ENCODE data around the gene ANKH.

Gene ANKH

GRCh38 chr5:14705556-14705955 lies 166.0 kb downstream of the ANKH start:
- DNase-seq (ENCODE audit: extremely low read depth, low read depth), result no peak
- H3K4me3 ChIP-seq (replicated peaks; ENCODE audit: low read depth, low read length), result no peak overlapping the region
- no peak for TF ChIP-seq CTCF (IDR thresholded peaks at IDR 0.05; ENCODE audit: low read depth, low read length, missing control alignments)

GRCh38 chr5:14702238-14702839 lies 169.2 kb downstream of the ANKH start:
- TF ChIP-seq CTCF (IDR thresholded peaks at IDR 0.05; ENCODE audit: low read depth, low read length, missing control alignments), result no peak
- DNase-seq (ENCODE audit: extremely low read depth, low read depth), result no peak
- H3K4me3 ChIP-seq (replicated peaks; ENCODE audit: low read depth, low read length), result no peak overlapping the region

GRCh38 chr5:14701556-14701955 lies 170.0 kb downstream of the ANKH start:
- no peak for DNase-seq (ENCODE audit: extremely low read depth, low read depth)
- TF ChIP-seq CTCF (IDR thresholded peaks at IDR 0.05; ENCODE audit: low read depth, low read length, missing control alignments), result no peak
- no peak overlapping the region for H3K4me3 ChIP-seq (replicated peaks; ENCODE audit: low read depth, low read length)

GRCh38 chr5:14700478-14701436 lies 170.8 kb downstream of the ANKH start:
- no peak overlapping the region for H3K4me3 ChIP-seq (replicated peaks; ENCODE audit: low read depth, low read length)
- TF ChIP-seq CTCF (IDR thresholded peaks at IDR 0.05; ENCODE audit: low read depth, low read length, missing control alignments), result no peak
- DNase-seq (ENCODE audit: extremely low read depth, low read depth), result no peak

GRCh38 chr5:14699807-14700400 lies 171.7 kb downstream of the ANKH start:
- DNase-seq (ENCODE audit: extremely low read depth, low read depth), result no peak
- H3K4me3 ChIP-seq (replicated peaks; ENCODE audit: low read depth, low read length), result no peak overlapping the region
- TF ChIP-seq CTCF (IDR thresholded peaks at IDR 0.05; ENCODE audit: low read depth, low read length, missing control alignments), result no peak

- no peak for TF ChIP-seq CTCF (IDR thresholded peaks at IDR 0.05; ENCODE audit: low read depth, low read length, missing control alignments)
- H3K4me3 ChIP-seq (replicated peaks; ENCODE audit: low read depth, low read length), result no peak overlapping the region
- DNase-seq (ENCODE audit: extremely low read depth, low read depth), result no peak
Measured at GRCh38 chr5:14699159-14699558, 172.4 kb downstream of the ANKH start.

Data from HFF-Myc (cell line).